ENCODE measurements around the gene ZDHHC11.
"Not testable (repeated sequence)": the region's sequence is repeated elsewhere in the genome, so short reads cannot be mapped to it uniquely, and the experiment has no call there.

ZDHHC11 gene

GRCh38 chr5:856531-857425 is 6.0 kb upstream of the ZDHHC11 start:
- H3K36me3 Mint-ChIP-seq (ENCODE audit: low read depth) = no peaks in the 10 kb centered on the region
- ATAC-seq (peak; percentile 19), DNase-seq (no peak)
- no peaks in the 10 kb centered on the region for H3K9me3 Mint-ChIP-seq
- peaks cover 2% of the 10 kb centered on the region for H3K27me3 Mint-ChIP-seq
- no peak overlapping the region for H3K27ac Mint-ChIP-seq
- H3K4me3 Mint-ChIP-seq = no peak overlapping the region
- H3K4me1 Mint-ChIP-seq = no peaks in the 10 kb centered on the region

DNA sequence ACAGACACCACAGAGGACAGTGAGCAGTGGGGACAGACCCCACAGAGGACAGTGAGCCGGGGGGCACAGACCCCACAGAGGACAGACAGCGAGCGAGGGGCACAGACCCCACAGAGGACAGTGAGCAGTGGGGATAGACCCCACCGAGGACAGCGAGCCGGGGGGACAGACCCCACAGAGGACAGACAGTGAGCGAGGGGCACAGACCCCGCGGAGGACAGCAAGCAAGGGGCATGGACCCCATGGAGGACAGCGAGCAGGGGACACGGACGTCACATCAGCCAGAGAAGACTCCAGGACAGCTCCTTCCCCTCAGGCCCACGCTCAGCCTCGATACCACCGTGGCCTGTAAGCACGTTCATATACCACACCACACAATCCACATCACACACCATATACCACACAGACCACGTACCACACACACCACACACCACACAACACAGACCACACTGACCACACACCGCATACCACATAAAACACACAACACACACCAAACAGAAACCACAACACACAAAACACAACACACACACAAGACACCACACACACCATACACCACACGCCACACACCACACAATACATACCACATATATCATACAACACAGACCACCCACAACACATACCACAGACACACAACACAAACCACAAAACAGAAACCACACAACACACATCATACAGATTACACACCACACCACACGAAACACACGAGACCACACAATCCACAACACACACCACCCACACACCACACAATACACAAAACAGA is 5.2 kb upstream of the ZDHHC11 start:
- Mint-ChIP-seq H3K4me3 (no peak overlapping the region), H3K27ac (no peak overlapping the region), H3K27me3 (peaks cover 2% of the 10 kb centered on the region), H3K36me3 (ENCODE audit: low read depth) (no peaks in the 10 kb centered on the region), H3K9me3 (no peaks in the 10 kb centered on the region), H3K4me1 (no peaks in the 10 kb centered on the region)
- ATAC-seq (no peak), DNase-seq (no peak)

DNA sequence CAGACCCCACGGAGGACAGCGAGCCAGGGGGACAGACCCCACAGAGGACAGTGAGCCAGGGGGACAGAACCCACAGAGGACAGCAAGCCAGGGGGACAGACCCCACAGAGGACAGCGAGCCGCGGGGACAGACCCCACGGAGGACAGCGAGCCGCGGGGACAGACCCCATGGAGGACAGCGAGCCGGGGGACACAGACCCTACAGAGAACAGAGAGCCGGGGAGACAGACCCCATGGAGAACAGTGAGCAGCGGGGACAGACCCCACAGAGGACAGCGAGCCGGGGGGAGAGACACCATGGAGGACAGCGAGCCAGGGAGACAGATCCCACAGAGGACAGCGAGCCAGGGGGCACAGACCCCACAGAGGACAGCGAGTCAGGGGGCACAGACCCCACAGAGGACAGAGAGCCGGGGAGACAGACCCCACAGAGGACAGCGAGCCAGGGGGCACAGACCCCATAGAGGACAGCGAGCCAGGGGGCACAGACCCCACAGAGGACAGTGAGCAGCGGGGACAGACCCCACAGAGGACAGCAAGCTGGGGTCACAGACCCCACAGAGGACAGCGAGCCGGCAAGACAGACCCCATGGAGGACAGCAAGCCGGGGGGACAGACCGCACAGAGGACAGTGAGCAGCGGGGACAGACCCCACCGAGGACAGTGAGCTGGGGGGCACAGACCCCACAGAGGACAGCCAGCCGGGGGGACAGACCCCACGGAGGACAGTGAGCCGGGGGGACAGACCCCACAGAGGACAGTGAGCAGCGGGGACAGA is 4.4 kb upstream of the ZDHHC11 start:
- ATAC-seq (no peak), DNase-seq (no peak)
- no peaks in the 10 kb centered on the region for H3K36me3 Mint-ChIP-seq (ENCODE audit: low read depth)
- no peak overlapping the region for H3K4me3 Mint-ChIP-seq
- peaks cover 2% of the 10 kb centered on the region for H3K27me3 Mint-ChIP-seq
- no peak overlapping the region for H3K27ac Mint-ChIP-seq
- H3K4me1 Mint-ChIP-seq = no peaks in the 10 kb centered on the region
- H3K9me3 Mint-ChIP-seq = no peaks in the 10 kb centered on the region

DNA sequence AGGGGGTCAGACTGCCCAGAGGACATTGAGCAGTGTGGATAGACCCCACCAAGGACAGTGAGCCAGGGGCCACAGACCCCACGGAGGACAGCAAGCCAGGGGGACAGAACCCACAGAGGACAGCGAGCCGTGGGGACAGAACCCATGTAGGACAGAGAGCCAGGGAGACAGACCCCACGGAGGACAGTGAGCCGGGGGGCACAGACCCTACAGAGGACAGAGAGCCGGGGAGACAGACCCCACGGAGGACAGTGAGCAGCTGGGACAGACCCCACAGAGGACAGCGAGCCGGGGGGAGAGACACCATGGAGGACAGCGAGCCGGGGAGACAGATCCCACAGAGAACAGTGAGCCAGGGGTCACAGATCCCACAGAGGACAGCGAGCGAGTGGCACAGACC is 3.4 kb upstream of the ZDHHC11 start:
- Mint-ChIP-seq H3K27me3 (peaks cover 2% of the 10 kb centered on the region), H3K9me3 (no peaks in the 10 kb centered on the region), H3K27ac (no peak overlapping the region), H3K4me3 (no peak overlapping the region), H3K36me3 (ENCODE audit: low read depth) (no peaks in the 10 kb centered on the region), H3K4me1 (no peaks in the 10 kb centered on the region)
- ATAC-seq (no peak), DNase-seq (no peak)

DNA sequence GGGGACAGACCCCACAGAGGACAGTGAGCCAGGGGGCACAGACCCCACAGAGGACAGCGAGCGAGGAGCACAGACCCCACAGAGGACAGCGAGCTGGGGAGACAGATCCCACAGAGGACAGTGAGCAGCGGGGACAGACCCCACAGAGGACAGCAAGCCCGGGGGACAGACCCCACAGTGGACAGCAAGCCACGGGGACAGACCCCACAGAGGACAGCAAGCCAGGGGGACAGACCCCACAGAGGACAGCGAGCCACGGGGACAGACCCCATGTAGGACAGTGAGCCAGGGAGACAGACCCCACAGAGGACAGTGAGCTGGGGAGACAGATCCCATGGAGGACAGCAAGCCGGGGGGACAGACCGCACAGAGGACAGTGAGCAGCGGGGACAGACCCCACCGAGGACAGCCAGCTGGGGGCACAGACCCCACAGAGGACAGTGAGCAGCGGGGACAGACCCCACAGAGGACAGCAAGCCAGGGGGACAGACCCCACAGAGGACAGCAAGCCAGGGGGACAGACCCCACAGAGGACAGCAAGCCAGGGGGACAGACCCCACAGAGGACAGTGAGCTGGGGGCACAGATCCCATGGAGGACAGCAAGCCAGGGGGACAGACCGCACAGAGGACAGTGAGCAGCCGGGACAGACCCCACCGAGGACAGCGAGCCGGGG is 2.8 kb upstream of the ZDHHC11 start:
- H3K4me3 Mint-ChIP-seq; H3K36me3 Mint-ChIP-seq (ENCODE audit: low read depth): not testable (repeated sequence)

DNA sequence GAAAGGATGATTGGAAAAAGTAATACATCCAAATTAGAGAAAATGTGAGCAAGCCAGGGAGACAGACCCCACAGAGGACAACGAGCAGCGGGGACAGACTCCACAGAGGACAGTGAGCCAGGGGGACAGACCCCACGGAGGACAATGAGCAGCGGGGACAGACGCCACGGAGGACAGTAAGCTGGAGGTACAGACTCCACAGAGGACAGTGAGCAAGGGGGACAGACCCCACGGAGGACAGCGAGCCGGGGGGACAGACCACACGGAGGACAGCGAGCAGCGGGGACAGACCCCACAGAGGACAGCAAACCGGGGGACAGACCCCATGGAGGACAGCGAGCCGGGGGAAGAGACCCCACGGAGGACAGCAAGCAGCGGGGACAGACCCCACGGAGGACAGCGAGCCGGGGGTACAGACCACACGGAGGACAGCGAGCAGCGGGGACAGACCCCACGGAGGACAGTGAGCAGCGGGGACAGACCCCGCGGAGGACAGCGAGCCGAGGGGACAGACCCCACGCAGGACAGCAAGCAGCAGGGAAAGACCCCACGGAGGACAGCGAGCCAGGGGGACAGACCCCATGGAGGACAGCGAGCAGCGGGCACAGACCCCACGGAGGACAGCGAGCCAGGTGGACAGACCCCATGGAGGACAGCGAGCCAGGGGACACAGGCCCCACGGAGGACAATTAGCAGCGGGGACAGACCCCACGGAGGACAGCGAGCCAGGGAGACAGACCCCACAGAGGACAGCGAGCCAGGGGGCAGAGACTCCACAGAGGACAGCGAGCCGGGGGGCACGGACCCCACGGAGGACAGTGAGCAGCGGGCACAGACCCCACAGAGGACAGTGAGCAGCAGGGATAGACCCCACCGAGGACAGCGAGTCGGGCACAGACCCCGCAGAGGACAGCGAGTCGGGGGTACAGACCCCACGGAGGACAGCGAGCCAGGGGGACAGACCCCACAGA is 1.9 kb upstream of the ZDHHC11 start:
- no peak for DNase-seq
- no peaks in the 10 kb centered on the region for H3K36me3 Mint-ChIP-seq (ENCODE audit: low read depth)
- no peaks in the 10 kb centered on the region for H3K9me3 Mint-ChIP-seq
- no peak for ATAC-seq
- no peak overlapping the region for H3K27ac Mint-ChIP-seq
- no peaks in the 10 kb centered on the region for H3K4me1 Mint-ChIP-seq
- H3K4me3 Mint-ChIP-seq = no peak overlapping the region
- H3K27me3 Mint-ChIP-seq = peaks cover 2% of the 10 kb centered on the region

More for the DNA sequence above, 2.8 kb upstream of the ZDHHC11 start:
- H3K27ac Mint-ChIP-seq, H3K9me3 Mint-ChIP-seq, ATAC-seq, H3K4me1 Mint-ChIP-seq, H3K27me3 Mint-ChIP-seq, DNase-seq: not testable (repeated sequence)

- Mint-ChIP-seq H3K9me3 (no peaks in the 10 kb centered on the region), H3K27me3 (peaks cover 2% of the 10 kb centered on the region), H3K27ac (no peak overlapping the region), H3K36me3 (ENCODE audit: low read depth) (no peaks in the 10 kb centered on the region), H3K4me1 (no peaks in the 10 kb centered on the region), H3K4me3 (no peak overlapping the region)
- DNase-seq = no peak
- ATAC-seq = no peak
Measured at GRCh38 chr5:852018-852417, 1.2 kb upstream of the ZDHHC11 start.

DNA sequence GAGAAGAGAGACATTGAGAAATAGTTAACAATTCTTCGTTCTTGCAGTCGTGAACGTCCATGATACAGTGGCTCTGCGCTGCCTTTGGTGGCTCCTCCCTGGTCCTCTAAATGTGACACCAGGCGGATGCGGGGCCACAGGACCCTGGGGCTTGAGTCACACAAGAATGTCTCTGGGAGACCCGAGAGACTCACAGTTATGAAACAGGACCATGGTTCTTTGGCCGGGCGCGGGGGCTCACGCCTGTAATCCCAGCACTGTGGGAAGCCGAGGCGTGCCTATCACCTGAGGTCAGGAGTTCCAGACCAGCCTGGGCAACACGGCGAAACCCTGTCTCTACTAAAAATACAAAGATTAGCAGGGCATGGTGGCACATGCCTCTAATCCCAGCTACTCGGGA is 767 bp upstream of the ZDHHC11 start:
- Mint-ChIP-seq H3K27ac (no peak overlapping the region), H3K9me3 (peaks cover 4% of the 10 kb centered on the region), H3K36me3 (ENCODE audit: low read depth) (no peaks in the 10 kb centered on the region), H3K4me1 (peaks cover 3% of the 10 kb centered on the region), H3K27me3 (peaks cover 2% of the 10 kb centered on the region), H3K4me3 (no peak overlapping the region)
- DNase-seq (no peak), ATAC-seq (no peak)

GRCh38 chr5:851076-851475 is 290 bp upstream of the ZDHHC11 start:
- Mint-ChIP-seq H3K36me3 (ENCODE audit: low read depth) (no peaks in the 10 kb centered on the region), H3K4me1 (peaks cover 6% of the 10 kb centered on the region), H3K4me3 (no peak overlapping the region)

GRCh38 chr5:849651-850301 is 1.0 kb downstream of the ZDHHC11 start:
- DNase-seq (no peak), ATAC-seq (no peak)
- H3K4me1 Mint-ChIP-seq = peaks cover 6% of the 10 kb centered on the region
- no peak overlapping the region for H3K4me3 Mint-ChIP-seq
- H3K9me3 Mint-ChIP-seq = peaks cover 4% of the 10 kb centered on the region
- peaks cover 2% of the 10 kb centered on the region for H3K27me3 Mint-ChIP-seq
- H3K36me3 Mint-ChIP-seq (ENCODE audit: low read depth) = no peaks in the 10 kb centered on the region
- H3K27ac Mint-ChIP-seq = no peak overlapping the region

More at GRCh38 chr5:851076-851475, 290 bp upstream of the ZDHHC11 start:
- ATAC-seq (no peak), DNase-seq (no peak)
- peaks cover 4% of the 10 kb centered on the region for H3K9me3 Mint-ChIP-seq
- peaks cover 2% of the 10 kb centered on the region for H3K27me3 Mint-ChIP-seq
- no peak overlapping the region for H3K27ac Mint-ChIP-seq

GRCh38 chr5:848671-849111 is 2.1 kb downstream of the ZDHHC11 start:
- Mint-ChIP-seq H3K27me3 (peaks cover 2% of the 10 kb centered on the region), H3K36me3 (ENCODE audit: low read depth) (no peaks in the 10 kb centered on the region), H3K4me1 (peaks cover 6% of the 10 kb centered on the region), H3K27ac (no peak overlapping the region), H3K9me3 (peaks cover 4% of the 10 kb centered on the region), H3K4me3 (no peak overlapping the region)
- DNase-seq (no peak), ATAC-seq (no peak)

- ATAC-seq; H3K9me3 Mint-ChIP-seq; H3K4me1 Mint-ChIP-seq; DNase-seq; H3K4me3 Mint-ChIP-seq; H3K27ac Mint-ChIP-seq; H3K27me3 Mint-ChIP-seq; H3K36me3 Mint-ChIP-seq (ENCODE audit: low read depth): not testable (repeated sequence)
Measured at GRCh38 chr5:847736-848135, 3.0 kb downstream of the ZDHHC11 start.

GRCh38 chr5:847212-847611 is 3.6 kb downstream of the ZDHHC11 start:
- ATAC-seq; H3K4me3 Mint-ChIP-seq; H3K36me3 Mint-ChIP-seq (ENCODE audit: low read depth); H3K9me3 Mint-ChIP-seq; H3K27me3 Mint-ChIP-seq; H3K4me1 Mint-ChIP-seq; DNase-seq; H3K27ac Mint-ChIP-seq: not testable (repeated sequence)
